Measurements from ENCODE around the gene MARS1.

- TF ChIP-seq CTCF (IDR thresholded peaks at IDR 0.05; ENCODE audit: insufficient read depth, low read length), result no peak
- no peak for TF ChIP-seq POLR2AphosphoS5 (IDR thresholded peaks at IDR 0.05; ENCODE audit: low read depth)
- TF ChIP-seq REST (IDR thresholded peaks at IDR 0.05; ENCODE audit: insufficient replicate concordance, low read depth), result no peak
- no peak for TF ChIP-seq SPI1 (IDR thresholded peaks at IDR 0.05; ENCODE audit: borderline replicate concordance, low read depth)
Measured at GRCh38 chr12:57548488-57548887, 60.6 kb downstream of the MARS1 start.

All from HL-60 (cell line).